IMR-90 (cell line): ENCODE results near the gene CARMIL1. TPM values are rescaled to one million over a fixed set of nuclear protein-coding genes. Genes with fewer than 3 reads are reported as not detected.

Experiments used
- ATAC-seq: fragments of 200-7000 bp; cut with Tn5 transposase; 2 replicates; pipeline ENCODE4 v1.9.1; 2020; ENCODE audit warnings: low read depth, mild to moderate bottlenecking, moderate library complexity
- BruUV-seq: library from RNA; stranded (reverse); fragments of 400-500 nt; replicated peaks from 2 replicates; lab custom pipeline; 2021; lab: Mats Ljungman, UMichigan
- CTCF ChIA-PET: fragments of 300-600 bp; formaldehyde crosslinking; extraction: SDS; loops from one replicate; lab custom pipeline; 2021; ENCODE audit warnings: antibody characterized with exemption; lab: Yijun Ruan, JAX
- POLR2A ChIA-PET: fragments of 300-600 bp; sonication (Branson Sonifier 250); formaldehyde crosslinking; loops from one replicate; lab custom pipeline; 2022; ENCODE audit warnings: antibody characterized with exemption; ENCODE audit not compliant: unreplicated experiment; lab: Charles Lee
- DNase-seq: peaks from one replicate; pipeline ENCODE4 v3.0.0; 2013
- H2AFZ ChIP-seq: replicated peaks from 2 replicates; pipeline ENCODE3; 2013; ENCODE audit warnings: low read length, mild to moderate bottlenecking; ENCODE audit not compliant: poor library complexity
- H2AK5ac ChIP-seq: 2 replicates; pipeline ENCODE4 v1.6.1; 2013; ENCODE audit warnings: low read depth, low read length, inconsistent platforms
- H2AK9ac ChIP-seq: replicated peaks from 2 replicates; pipeline ENCODE3; 2013; ENCODE audit warnings: mild to moderate bottlenecking, low read depth, low read length, moderate library complexity; ENCODE audit not compliant: poor library complexity
- H2BK120ac ChIP-seq: 2 replicates; pipeline ENCODE4 v1.6.1; 2013; ENCODE audit warnings: low read depth, low read length, inconsistent platforms
- H2BK15ac ChIP-seq: 3 replicates; pipeline ENCODE4 v1.6.1; 2013; ENCODE audit warnings: low read depth, low read length, inconsistent platforms
- H2BK20ac ChIP-seq: 2 replicates; pipeline ENCODE4 v1.6.1; 2013; ENCODE audit warnings: low read depth, mild to moderate bottlenecking, inconsistent platforms, low read length, moderate library complexity
- H2BK5ac ChIP-seq: 2 replicates; pipeline ENCODE4 v1.6.1; 2013; ENCODE audit warnings: mild to moderate bottlenecking, low read depth, low read length, inconsistent platforms; ENCODE audit not compliant: poor library complexity, severe bottlenecking
- H3K14ac ChIP-seq: replicated peaks from 2 replicates; pipeline ENCODE4 v1.6.1; 2013; ENCODE audit warnings: low read depth, low read length, inconsistent platforms
- H3K18ac ChIP-seq: 2 replicates; pipeline ENCODE4 v1.6.1; 2013; ENCODE audit warnings: low read depth, low read length, control low read depth
- H3K23ac ChIP-seq: 2 replicates; pipeline ENCODE4 v1.6.1; 2013; ENCODE audit warnings: low read depth, low read length, inconsistent platforms
- H3K27ac ChIP-seq: 2 replicates; pipeline ENCODE4 v1.5.1; 2013; ENCODE audit warnings: mild to moderate bottlenecking, control low read depth, low read length; ENCODE audit not compliant: insufficient read depth
- H3K27me3 ChIP-seq: 2 replicates; pipeline ENCODE4 v1.6.1; 2013; ENCODE audit warnings: low read length; ENCODE audit not compliant: control insufficient read depth, insufficient read depth
- H3K36me3 ChIP-seq: 2 replicates; pipeline ENCODE4 v1.6.1; 2013; ENCODE audit warnings: low read length, mixed read lengths; ENCODE audit not compliant: control insufficient read depth, insufficient read depth
- H3K4ac ChIP-seq: 2 replicates; pipeline ENCODE4 v1.6.1; 2013; ENCODE audit warnings: low read depth, low read length, inconsistent platforms
- H3K4me1 ChIP-seq: 2 replicates; pipeline ENCODE4 v1.6.1; 2013; ENCODE audit warnings: low read length, mixed read lengths; ENCODE audit not compliant: control insufficient read depth, insufficient read depth
- H3K4me2 ChIP-seq: 2 replicates; pipeline ENCODE4 v1.6.1; 2013; ENCODE audit warnings: low read depth, mild to moderate bottlenecking, control low read depth, low read length, moderate library complexity
- H3K4me3 ChIP-seq: 2 replicates; pipeline ENCODE4 v1.5.1; 2013; ENCODE audit warnings: low read depth, mild to moderate bottlenecking, control low read depth, low read length, moderate library complexity; ENCODE audit not compliant: insufficient read depth
- H3K56ac ChIP-seq: 2 replicates; pipeline ENCODE4 v1.6.1; 2013; ENCODE audit warnings: low read length, inconsistent platforms; ENCODE audit not compliant: insufficient read depth; ENCODE audit errors: extremely low read depth
- H3K79me1 ChIP-seq, 2 experiments: 2 replicates each; pipeline ENCODE4 v1.6.1; 2013; ENCODE audit warnings: low read length in 2 of 2, inconsistent platforms in 1 of 2, low read depth in 1 of 2
- H3K9ac ChIP-seq: 2 replicates; pipeline ENCODE4 v1.6.1; 2013; ENCODE audit warnings: low read depth, low read length, control low read depth
- H3K9me1 ChIP-seq: 2 replicates; pipeline ENCODE4 v1.6.1; 2013; ENCODE audit warnings: low read length, inconsistent platforms; ENCODE audit not compliant: insufficient read depth
- H3K9me3 ChIP-seq: 2 replicates; pipeline ENCODE4 v1.6.1; 2013; ENCODE audit warnings: low read length; ENCODE audit not compliant: control insufficient read depth, insufficient read depth
- H4K20me1 ChIP-seq: 2 replicates; pipeline ENCODE4 v1.6.1; 2013; ENCODE audit warnings: low read length, inconsistent platforms; ENCODE audit not compliant: insufficient read depth
- H4K5ac ChIP-seq: 2 replicates; pipeline ENCODE4 v1.6.1; 2013; ENCODE audit warnings: mild to moderate bottlenecking, low read depth, low read length, control low read depth
- H4K8ac ChIP-seq, 2 experiments: 2 replicates each; pipeline ENCODE4 v1.6.1; 2013; ENCODE audit warnings: low read depth in 2 of 2, low read length in 2 of 2, control low read depth in 1 of 2, inconsistent platforms in 1 of 2
- H4K91ac ChIP-seq: 2 replicates; pipeline ENCODE4 v1.6.1; 2013; ENCODE audit warnings: low read depth, low read length, inconsistent platforms; ENCODE audit not compliant: insufficient read depth
- CEBPB ChIP-seq: IDR thresholded peaks from 2 replicates; pipeline ENCODE4 v1.6.1; 2012; ENCODE audit warnings: low read depth, low read length, improper control_type of control experiment
- CHD1 ChIP-seq: IDR thresholded peaks from 2 replicates; pipeline ENCODE4 v1.6.1; 2012; ENCODE audit warnings: low read depth, low read length, improper control_type of control experiment
- ELK1 ChIP-seq: fragments of 150-350 bp; IDR thresholded peaks from 2 replicates; pipeline ENCODE4 v1.6.1; 2016; ENCODE audit warnings: low read depth, mild to moderate bottlenecking, low read length, moderate library complexity, borderline replicate concordance
- FOS ChIP-seq: fragments of 150-350 bp; IDR thresholded peaks from 2 replicates; pipeline ENCODE4 v1.6.1; 2016; ENCODE audit warnings: low read depth, low read length
- MAZ ChIP-seq: IDR thresholded peaks from 2 replicates; pipeline ENCODE4 v1.6.1; 2012; ENCODE audit warnings: low read depth, mild to moderate bottlenecking, low read length, improper control_type of control experiment, moderate library complexity, borderline replicate concordance
- MXI1 ChIP-seq: IDR thresholded peaks from 2 replicates; pipeline ENCODE4 v1.6.1; 2012; ENCODE audit warnings: low read depth, mild to moderate bottlenecking, low read length, moderate library complexity, borderline replicate concordance
- POLR2A ChIP-seq: IDR thresholded peaks from 2 replicates; pipeline ENCODE4 v1.6.1; 2012; ENCODE audit warnings: mild to moderate bottlenecking, low read depth, low read length
- RAD21 ChIP-seq: IDR thresholded peaks from 2 replicates; pipeline ENCODE4 v1.6.1; 2012; ENCODE audit warnings: low read length, improper control_type of control experiment
- RCOR1 ChIP-seq: IDR thresholded peaks from 2 replicates; pipeline ENCODE4 v1.6.1; 2012; ENCODE audit warnings: mild to moderate bottlenecking, low read length, improper control_type of control experiment; ENCODE audit not compliant: insufficient replicate concordance
- RFX5 ChIP-seq: IDR thresholded peaks from 2 replicates; pipeline ENCODE4 v1.8.0; 2012; ENCODE audit warnings: low read depth, mild to moderate bottlenecking, low read length, moderate library complexity
- SMC3 ChIP-seq: fragments of 150-350 bp; IDR thresholded peaks from 2 replicates; pipeline ENCODE4 v1.6.1; 2016; ENCODE audit warnings: low read depth, mild to moderate bottlenecking, antibody characterized with exemption, low read length, moderate library complexity
- WGBS, 2 experiments: methylation state at CpG; one replicate each; pipeline versions ENCODE4 v1.1.5 to v1.1.7; 2013; ENCODE audit warnings: missing lambda C conversion rate in 2 of 2; ENCODE audit not compliant: insufficient read length in 1 of 2; ENCODE audit errors: extremely low coverage in 2 of 2; 5-methylcytosine and 5-hydroxymethylcytosine counted together
- dilution Hi-C: fragments of 300-500 bp; cut with HindIII; formaldehyde crosslinking; loops from one replicate; pipeline ENCODE4 v1.14.3; 2018; ENCODE audit warnings: low sequenced_read_pairs; ENCODE audit not compliant: unreplicated experiment
- in situ Hi-C: fragments of 300-500 bp; cut with MboI; formaldehyde crosslinking; loops from 3 replicates; pipeline ENCODE4 v1.14.3; 2019; ENCODE audit warnings: low sequenced_read_pairs, inconsistent platforms, mixed read lengths
- intact Hi-C: fragments of 100-400 bp; cut with micrococcal nuclease; formaldehyde crosslinking; loops from 2 replicates; pipeline ENCODE4 v1.10.0; 2022
- polyA plus RNA-seq, 3 experiments: library from polyadenylated mRNA; depleted of rRNA; stranded (reverse); fragments of >200 nt; gene quantifications; 2 replicates each; pipeline ENCODE4 v1.2.3, GENCODE V29; 2012; ENCODE audit warnings: low replicate concordance in 1 of 3
- total RNA-seq: library from RNA; depleted of rRNA; stranded (reverse); fragments of >200 nt; gene quantifications from 2 replicates; pipeline ENCODE4 v1.2.3, GENCODE V29; 2012

CARMIL1 gene
- total and polyA plus RNA-seq, 2 of the 4 experiments (the other 2 are of a cell fraction) = 1.3 to 2.9 TPM

GRCh38 chr6:25481267-25481666, 202.1 kb downstream of the CARMIL1 start:
- Histone ChIP-seq H3K9ac (no peak overlapping the region), H2AFZ (no peak overlapping the region), H4K5ac (no peak overlapping the region), H3K4ac (no peak overlapping the region), H3K4me3 (no peak overlapping the region), H3K27me3 (no peaks in the 10 kb centered on the region), H2AK9ac (no peak overlapping the region), H2BK20ac (no peak overlapping the region), H4K20me1 (no peaks in the 10 kb centered on the region), H3K79me1 (no peaks in the 10 kb centered on the region), H2BK120ac (no peak overlapping the region), H3K56ac (no peak overlapping the region), H3K27ac (no peak overlapping the region), H3K4me2 (no peak overlapping the region), H3K9me3 (no peaks in the 10 kb centered on the region), H3K18ac (no peak overlapping the region), H4K8ac (no peak overlapping the region), H2BK15ac (no peak overlapping the region), H2BK5ac (no peak overlapping the region), H2AK5ac (no peak overlapping the region), H3K4me1 (no peaks in the 10 kb centered on the region), H3K36me3 (no peaks in the 10 kb centered on the region), H3K14ac (no peak overlapping the region), H4K91ac (no peak overlapping the region), H3K9me1 (no peaks in the 10 kb centered on the region), H3K23ac (no peak overlapping the region)
- intact Hi-C loops (no loop called here), in situ Hi-C loops (no loop called here), dilution Hi-C loops (no loop called here)
- WGBS, 2 experiments = no CpG with 5 or more reads among the region's 1 CpG
- BruUV-seq = no TSS peak
- CTCF ChIA-PET = no interaction called here
- POLR2A ChIA-PET = no interaction called here
- DNase-seq (no peak), ATAC-seq (no peak)
- TF ChIP-seq POLR2A = no peak
- TF ChIP-seq ELK1 = no peak
- TF ChIP-seq MXI1 = no peak
- no peak for TF ChIP-seq RAD21
- TF ChIP-seq SMC3 = no peak
- no peak for TF ChIP-seq CHD1
- no peak for TF ChIP-seq MAZ
- TF ChIP-seq FOS = no peak
- no peak for TF ChIP-seq RCOR1
- TF ChIP-seq CEBPB = no peak
- no peak for TF ChIP-seq RFX5
